Upper lobe of left lung (tissue), 6 donors: ENCODE results near the gene SUB1. TPM values are rescaled to one million over a fixed set of nuclear protein-coding genes. Genes with fewer than 3 reads are reported as not detected.

Experiments
- ATAC-seq, 2 donors: fragments of 200-7000 bp; cut with Tn5 transposase; one replicate each; pipeline ENCODE4 v1.9.1; 2022; ENCODE audit warnings: mild to moderate bottlenecking in 2 of 2, moderate library complexity in 2 of 2; ENCODE audit not compliant: low FRiP score in 2 of 2
- DNase-seq, 2 donors: peaks; one replicate each; pipeline ENCODE4 v3.0.0-alpha.2; 2019 to 2020
- H3K27ac ChIP-seq, 4 donors: fragments of 200-600 bp; sonication (generic); one replicate each; pipeline ENCODE4 v1.5.1; 2016 to 2019
- H3K27me3 ChIP-seq, 4 donors: fragments of 200-600 bp; sonication (generic); one replicate each; pipeline ENCODE4 v1.5.1; 2017 to 2019
- H3K36me3 ChIP-seq, 4 donors: fragments of 200-600 bp; sonication (generic); one replicate each; pipeline ENCODE4 v1.5.1; 2016 to 2019
- H3K4me1 ChIP-seq, 4 donors: fragments of 200-600 bp; sonication (generic); one replicate each; pipeline ENCODE4 v1.5.1; 2018 to 2019
- H3K4me3 ChIP-seq, 4 donors: fragments of 200-600 bp; sonication (generic); one replicate each; pipeline ENCODE4 v1.5.1; 2017 to 2019; ENCODE audit warnings: mild to moderate bottlenecking in 2 of 4, moderate library complexity in 1 of 4
- H3K9me3 ChIP-seq, 4 donors: fragments of 200-600 bp; sonication (generic); one replicate each; pipeline ENCODE4 v1.5.1; 2018 to 2019
- CTCF ChIP-seq, 6 experiments: fragments of 450-650 bp in 4 of 6; fragments of 200-600 bp in 2 of 6; sonication (generic) in 2 of 6; IDR thresholded peaks; one replicate each; pipeline ENCODE4 v1.5.1; 2016 to 2019; ENCODE audit warnings: antibody characterized with exemption in 6 of 6
- EP300 ChIP-seq, 4 donors: sonication (generic); formaldehyde crosslinking; IDR thresholded peaks; one replicate each; pipeline ENCODE4 v1.5.1; 2017; ENCODE audit warnings: antibody characterized with exemption in 4 of 4, control low read depth in 2 of 4
- POLR2A ChIP-seq, 4 donors: fragments of 450-650 bp; IDR thresholded peaks; one replicate each; pipeline ENCODE4 v1.5.1; 2016 to 2017; ENCODE audit warnings: antibody characterized with exemption in 4 of 4, mild to moderate bottlenecking in 2 of 4
- POLR2AphosphoS5 ChIP-seq, 2 donors: sonication (generic); formaldehyde crosslinking; IDR thresholded peaks; one replicate each; pipeline ENCODE4 v1.5.1; 2017; ENCODE audit warnings: antibody characterized with exemption in 2 of 2
- WGBS, 2 donors: methylation state at CpG; one replicate each; pipeline ENCODE4 v1.1.5; 2017 to 2018; 5-methylcytosine and 5-hydroxymethylcytosine counted together
- total RNA-seq, 6 donors: library from RNA; depleted of rRNA in 4 of 6; stranded (reverse); fragments of >200 nt in 4 of 6; gene quantifications; one replicate each; pipeline versions ENCODE4 v1.1.0 to v1.2.1, GENCODE V29; 2016 to 2021
- donor health status: DM: no; HTN: no; CAD: no; lungs with moderate emphysema.
- donor health status: DM: no; HTN: yes; CAD: no; lungs with severe emphysema.

The SUB1 gene
- total RNA-seq, 6 donors from 2014 or later, result 28.3 to 170 (median 95.6) TPM

DNA sequence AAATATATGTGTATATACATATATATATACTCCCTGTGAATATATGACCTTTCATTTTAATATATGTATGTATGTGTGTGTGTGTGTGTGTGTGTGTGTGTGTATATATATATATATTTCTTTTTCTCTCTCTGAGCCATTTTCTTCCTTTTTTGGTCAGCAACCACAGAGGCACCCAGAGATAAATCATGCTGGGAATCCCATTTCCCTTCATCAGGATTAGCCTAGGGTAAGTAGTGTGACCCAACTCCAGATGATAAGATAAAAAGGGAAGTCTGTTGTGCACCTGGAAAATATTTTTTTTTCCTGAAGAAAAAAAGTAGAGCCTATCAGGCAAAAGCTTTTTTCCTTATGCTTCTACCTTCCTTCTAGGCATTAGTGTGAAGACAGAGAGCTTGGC lies 25.4 kb upstream of the SUB1 start:
- TF ChIP-seq EP300 (IDR thresholded peaks at IDR 0.05) (no peak), CTCF (IDR thresholded peaks at IDR 0.05) (no peak), POLR2A (IDR thresholded peaks at IDR 0.05) (no peak), POLR2AphosphoS5 (IDR thresholded peaks at IDR 0.05) (no peak)
- Histone ChIP-seq H3K9me3 (no peaks in the 10 kb centered on the region), H3K27ac (no peak overlapping the region), H3K36me3 (no peaks in the 10 kb centered on the region), H3K27me3 (no peaks in the 10 kb centered on the region), H3K4me1 (no peaks in the 10 kb centered on the region), H3K4me3 (no peak overlapping the region)
- no peak for DNase-seq
- no peak for ATAC-seq

GRCh38 chr5:32562056-32562455 lies 23.3 kb upstream of the SUB1 start:
- Histone ChIP-seq H3K27me3 (no peaks in the 10 kb centered on the region), H3K4me3 (no peak overlapping the region), H3K9me3 (no peaks in the 10 kb centered on the region), H3K27ac (no peak overlapping the region), H3K36me3 (no peaks in the 10 kb centered on the region), H3K4me1 (no peaks in the 10 kb centered on the region)
- TF ChIP-seq POLR2AphosphoS5 (IDR thresholded peaks at IDR 0.05) (no peak), POLR2A (IDR thresholded peaks at IDR 0.05) (no peak), EP300 (IDR thresholded peaks at IDR 0.05) (no peak), CTCF (IDR thresholded peaks at IDR 0.05) (no peak)
- DNase-seq (no peak), ATAC-seq (no peak)
- WGBS, 2 donors, result 90 to 94% methylated on average over 2 of the region's 2 CpGs

GRCh38 chr5:32562843-32563242 lies 22.5 kb upstream of the SUB1 start:
- H3K27me3 ChIP-seq, result no peaks in the 10 kb centered on the region
- no peaks in the 10 kb centered on the region for H3K36me3 ChIP-seq
- TF ChIP-seq POLR2A (IDR thresholded peaks at IDR 0.05), result no peak
- no peak for TF ChIP-seq CTCF (IDR thresholded peaks at IDR 0.05)
- no peak for TF ChIP-seq EP300 (IDR thresholded peaks at IDR 0.05)
- no peak for TF ChIP-seq POLR2AphosphoS5 (IDR thresholded peaks at IDR 0.05)
- H3K4me1 ChIP-seq, result no peaks in the 10 kb centered on the region
- DNase-seq, result no peak
- ATAC-seq, result no peak
- H3K9me3 ChIP-seq, result no peaks in the 10 kb centered on the region
- no peak overlapping the region for H3K4me3 ChIP-seq
- H3K27ac ChIP-seq, result no peak overlapping the region

GRCh38 chr5:32563614-32564013 lies 21.7 kb upstream of the SUB1 start:
- no peaks in the 10 kb centered on the region for H3K4me1 ChIP-seq
- no peaks in the 10 kb centered on the region for H3K27me3 ChIP-seq
- no peak for TF ChIP-seq EP300 (IDR thresholded peaks at IDR 0.05)
- TF ChIP-seq CTCF (IDR thresholded peaks at IDR 0.05), result no peak
- TF ChIP-seq POLR2AphosphoS5 (IDR thresholded peaks at IDR 0.05), result no peak
- no peak for TF ChIP-seq POLR2A (IDR thresholded peaks at IDR 0.05)
- no peaks in the 10 kb centered on the region for H3K36me3 ChIP-seq
- ATAC-seq (no peak), DNase-seq (no peak)
- no peak overlapping the region for H3K27ac ChIP-seq
- H3K9me3 ChIP-seq, result no peaks in the 10 kb centered on the region
- H3K4me3 ChIP-seq, result no peak overlapping the region
- 88 to 94% methylated on average over 2 of the region's 2 CpGs for WGBS, 2 donors

GRCh38 chr5:32565145-32565544 lies 20.2 kb upstream of the SUB1 start:
- no peak for TF ChIP-seq EP300 (IDR thresholded peaks at IDR 0.05)
- TF ChIP-seq CTCF (IDR thresholded peaks at IDR 0.05), result no peak
- no peak for TF ChIP-seq POLR2A (IDR thresholded peaks at IDR 0.05)
- no peak for TF ChIP-seq POLR2AphosphoS5 (IDR thresholded peaks at IDR 0.05)
- Histone ChIP-seq H3K36me3 (no peaks in the 10 kb centered on the region), H3K4me3 (no peak overlapping the region), H3K4me1 (no peaks in the 10 kb centered on the region), H3K27me3 (no peaks in the 10 kb centered on the region), H3K27ac (no peak overlapping the region), H3K9me3 (no peaks in the 10 kb centered on the region)
- ATAC-seq, result no peak
- 42 to 48% methylated on average over 1 of the region's 1 CpG for WGBS, 2 donors
- DNase-seq, result no peak
